Natural killer cell (primary cell): ENCODE data around the gene GIPC1. TPM values are rescaled to one million over a fixed set of nuclear protein-coding genes. Genes with fewer than 3 reads are reported as not detected.
"Not testable (repeated sequence)": the region's sequence is repeated elsewhere in the genome, so short reads cannot be mapped to it uniquely, and the experiment has no call there.

Experiments used
- ATAC-seq, 3 donors: fragments of 150-1000 bp in 2 of 3; fragments of 200-7000 bp in 1 of 3; cut with Tn5 transposase; 1 replicate in 1 of 3; 2 replicates in 2 of 3; pipeline ENCODE4 v1.10.0; 2021; ENCODE audit warnings: mild to moderate bottlenecking in 2 of 3, moderate library complexity in 2 of 3
- DNase-seq, 2 donors: peaks; one replicate each; pipeline versions ENCODE4 v3.0.0 to v3.0.0-alpha.2; 2013 to 2021; ENCODE audit warnings: mixed read lengths in 1 of 2
- H3K27ac ChIP-seq: one replicate; pipeline ENCODE4 v1.5.1; 2013; ENCODE audit warnings: mild to moderate bottlenecking, low read length
- H3K27me3 ChIP-seq: one replicate; pipeline ENCODE4 v1.6.1; 2013; ENCODE audit warnings: low read length; ENCODE audit not compliant: control insufficient read depth, insufficient read depth
- H3K36me3 ChIP-seq: one replicate; pipeline ENCODE4 v1.6.1; 2013; ENCODE audit warnings: low read length; ENCODE audit not compliant: control insufficient read depth, insufficient read depth
- H3K4me1 ChIP-seq: one replicate; pipeline ENCODE4 v1.6.1; 2013; ENCODE audit warnings: low read length; ENCODE audit not compliant: control insufficient read depth, insufficient read depth
- H3K4me3 ChIP-seq: one replicate; pipeline ENCODE4 v1.5.1; 2013; ENCODE audit warnings: low read length
- H3K9me3 ChIP-seq: one replicate; pipeline ENCODE4 v1.6.1; 2013; ENCODE audit warnings: low read length; ENCODE audit not compliant: control insufficient read depth, insufficient read depth
- H3K27ac Mint-ChIP-seq, 2 donors: one replicate each; pipeline ENCODE4 v1.8.0; 2022; ENCODE audit warnings: mild to moderate bottlenecking in 2 of 2, mixed read lengths in 2 of 2, moderate library complexity in 1 of 2
- H3K27me3 Mint-ChIP-seq, 2 donors: one replicate each; pipeline ENCODE4 v1.8.0; 2022; ENCODE audit warnings: low read depth in 2 of 2, mixed read lengths in 2 of 2
- H3K36me3 Mint-ChIP-seq: one replicate; pipeline ENCODE4 v1.8.0; 2022; ENCODE audit warnings: mixed read lengths
- H3K4me1 Mint-ChIP-seq, 2 donors: one replicate each; pipeline ENCODE4 v1.8.0; 2022; ENCODE audit warnings: mixed read lengths in 2 of 2
- H3K4me3 Mint-ChIP-seq: one replicate; pipeline ENCODE4 v1.8.0; 2022; ENCODE audit warnings: mild to moderate bottlenecking, moderate library complexity, mixed read lengths
- H3K9me3 Mint-ChIP-seq, 2 donors: one replicate each; pipeline ENCODE4 v1.8.0; 2022; ENCODE audit warnings: mixed read lengths in 2 of 2
- CTCF ChIP-seq: fragments of 200-600 bp; IDR thresholded peaks from one replicate; pipeline ENCODE4 v1.8.0; 2022; ENCODE audit warnings: antibody characterized with exemption
- WGBS: methylation state at CpG from one replicate; pipeline ENCODE4 v1.1.7; 2013; ENCODE audit warnings: missing lambda C conversion rate; ENCODE audit not compliant: insufficient coverage; 5-methylcytosine and 5-hydroxymethylcytosine counted together
- intact Hi-C: fragments of 100-400 bp; cut with micrococcal nuclease; formaldehyde crosslinking; loops from one replicate; pipeline ENCODE4 v1.14.2; 2022
- total RNA-seq, 4 donors: library from RNA; stranded (reverse); fragments of 120-200 nt in 1 of 4; gene quantifications; one replicate each; pipeline versions ENCODE4 v1.2.3 to v1.2.4, GENCODE V29; 2013 to 2022

Gene GIPC1
- total RNA-seq, 3 donors from 2014 or later (not counting 1 experiment from before 2014, with no cell fraction given): 25.3 to 34.5 (median 31.4) TPM

- Mint-ChIP-seq H3K4me1 (peaks cover 0 to 8% of the 10 kb centered on the region in 2 donors), H3K27me3 (no peaks in the 10 kb centered on the region), H3K27ac (no peak overlapping the region), H3K36me3 (no peaks in the 10 kb centered on the region), H3K4me3 (no peak overlapping the region), H3K9me3 (no peaks in the 10 kb centered on the region)
- no peak overlapping the region for H3K4me3 ChIP-seq
- no peaks in the 10 kb centered on the region for H3K9me3 ChIP-seq
- H3K27ac ChIP-seq: no peak overlapping the region
- WGBS: 92% methylated on average over 5 of the region's 5 CpGs
- intact Hi-C loops: no loop called here
- peaks cover 1% of the 10 kb centered on the region for H3K36me3 ChIP-seq
- no peak for TF ChIP-seq CTCF
- no peak for DNase-seq
- H3K4me1 ChIP-seq: no peaks in the 10 kb centered on the region
- no peaks in the 10 kb centered on the region for H3K27me3 ChIP-seq
- ATAC-seq: no peak
Measured at GRCh38 chr19:14544047-14544446, 48.1 kb upstream of the GIPC1 start.

GRCh38 chr19:14542711-14543328 is 46.9 kb upstream of the GIPC1 start:
- no peak overlapping the region for H3K4me3 ChIP-seq
- TF ChIP-seq CTCF: no peak
- Mint-ChIP-seq H3K36me3 (no peaks in the 10 kb centered on the region), H3K27me3 (no peaks in the 10 kb centered on the region), H3K9me3 (no peaks in the 10 kb centered on the region), H3K27ac (no peak overlapping the region), H3K4me3 (no peak overlapping the region), H3K4me1 (peaks cover 0 to 8% of the 10 kb centered on the region in 2 donors)
- no peak for DNase-seq
- H3K4me1 ChIP-seq: no peaks in the 10 kb centered on the region
- H3K27me3 ChIP-seq: no peaks in the 10 kb centered on the region
- WGBS: 64% methylated on average over 7 of the region's 7 CpGs
- no peak overlapping the region for H3K27ac ChIP-seq
- no peak for ATAC-seq
- intact Hi-C loops: no loop called here
- no peaks in the 10 kb centered on the region for H3K9me3 ChIP-seq
- H3K36me3 ChIP-seq: no peaks in the 10 kb centered on the region

- H3K27ac Mint-ChIP-seq, H3K4me3 ChIP-seq, H3K27ac ChIP-seq, H3K36me3 ChIP-seq, H3K27me3 ChIP-seq, H3K9me3 ChIP-seq, H3K4me1 ChIP-seq, H3K27me3 Mint-ChIP-seq, H3K4me3 Mint-ChIP-seq, DNase-seq, H3K9me3 Mint-ChIP-seq, ATAC-seq, H3K36me3 Mint-ChIP-seq, intact Hi-C loops: not testable (repeated sequence)
- peaks cover 0 to 13% of the 10 kb centered on the region in 2 donors for H3K4me1 Mint-ChIP-seq
- 87% methylated on average over 5 of the region's 5 CpGs for WGBS
Measured at GRCh38 chr19:14541979-14542378, 46.1 kb upstream of the GIPC1 start.

- no peak overlapping the region for H3K4me3 ChIP-seq
- H3K27ac ChIP-seq: no peak overlapping the region
- Mint-ChIP-seq H3K9me3 (no peaks in the 10 kb centered on the region), H3K4me1 (peaks cover 0 to 18% of the 10 kb centered on the region in 2 donors), H3K27ac (no peak overlapping the region), H3K4me3 (no peak overlapping the region), H3K27me3 (no peaks in the 10 kb centered on the region), H3K36me3 (no peaks in the 10 kb centered on the region)
- no peaks in the 10 kb centered on the region for H3K27me3 ChIP-seq
- 95% methylated on average over 19 of the region's 19 CpGs for WGBS
- H3K9me3 ChIP-seq: no peaks in the 10 kb centered on the region
- DNase-seq (no peak), ATAC-seq (no peak)
- no peaks in the 10 kb centered on the region for H3K36me3 ChIP-seq
- intact Hi-C loops: no loop called here
- TF ChIP-seq CTCF: no peak
- H3K4me1 ChIP-seq: no peaks in the 10 kb centered on the region
Measured at GRCh38 chr19:14540741-14541525, 45.0 kb upstream of the GIPC1 start.
